GM23338 (cell line): ENCODE measurements around the gene CLEC4G.

Experiments used
- CTCF ChIP-seq, 2 experiments: fragments of 200-600 bp in 1 of 2; sonication (generic) in 1 of 2; conservative IDR thresholded peaks; 2 replicates each; pipeline versions ENCODE4 v1.5.1 to v1.6.1; 2016 to 2017; ENCODE audit warnings: antibody characterized with exemption in 2 of 2, low read depth in 2 of 2, mild to moderate bottlenecking in 2 of 2, moderate library complexity in 1 of 2
- POLR2AphosphoS5 ChIP-seq: IDR thresholded peaks from 2 replicates; pipeline ENCODE4 v1.6.1; 2016; ENCODE audit warnings: antibody characterized with exemption, low read depth

- TF ChIP-seq CTCF (conservative IDR thresholded peaks at IDR 0.05; ENCODE audit: low read depth in 2 of 2) (no peak), POLR2AphosphoS5 (no peak)
Measured at GRCh38 chr19:7733376-7733775, 1.5 kb upstream of the CLEC4G start.
